Measurements from ENCODE around the gene ERBB4. TPM values are rescaled to one million over a fixed set of nuclear protein-coding genes. Genes with fewer than 3 reads are reported as not detected.

The ERBB4 gene
- total and polyA plus RNA-seq, 10 of the 15 experiments (the other 5 are each of a cell fraction or from before 2014, with no cell fraction given) = under 0.01 to 0.23 (median 0.01) TPM; not detected in 4

DNA sequence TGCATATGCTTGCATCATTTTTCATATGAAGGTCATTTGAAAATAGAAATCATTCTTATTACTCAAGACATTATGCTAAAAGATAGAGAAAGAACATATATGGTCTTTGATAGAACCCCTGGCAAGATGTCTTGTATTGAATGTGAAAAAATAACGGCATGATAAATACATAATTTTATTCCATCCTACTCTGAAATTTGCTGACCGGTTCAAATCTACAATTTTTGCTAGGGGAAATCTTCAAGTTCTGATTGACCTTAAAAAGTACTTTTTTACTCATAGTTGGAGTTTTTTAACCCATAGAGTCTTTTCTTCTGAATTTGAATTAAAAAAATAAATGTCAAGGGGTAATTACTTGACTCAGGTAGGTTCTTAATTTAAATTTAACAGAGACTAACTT is 920.8 kb downstream of the ERBB4 start:
- no peak overlapping the region for H3K4me2 ChIP-seq (ENCODE audit: control insufficient read depth, insufficient read depth)
- H3K4me3 ChIP-seq = no peak overlapping the region
- no peaks in the 10 kb centered on the region for H3K9me3 ChIP-seq (replicated peaks; ENCODE audit: control insufficient read depth, insufficient read depth, low read length)
- WGBS (ENCODE audit: insufficient coverage, insufficient replicate concordance, low lambda C conversion rate, missing lambda C conversion rate) = 37% methylated on average over 2 of the region's 2 CpGs
- FAIRE-seq = no peak
- CTCF ChIA-PET = no interaction called here
- H3K27me3 ChIP-seq (replicated peaks in 1 of 2; ENCODE audit: control insufficient read depth in 2 of 2, insufficient read depth in 2 of 2, low read length in 1 of 2) = no peaks in the 10 kb centered on the region
- no peak for ATAC-seq
- no peak overlapping the region for H3K27ac ChIP-seq (ENCODE audit: control insufficient read depth, insufficient read depth)
- in situ Hi-C loops (cut with MboI) (no loop called here), intact Hi-C loops (cut with micrococcal nuclease; ENCODE audit: unreplicated experiment) (no loop called here)
- H3K79me2 ChIP-seq (ENCODE audit: control insufficient read depth, insufficient read depth, low read length) = no peaks in the 10 kb centered on the region
- TF ChIP-seq BCL3 (IDR thresholded peaks at IDR 0.05; ENCODE audit: borderline replicate concordance, insufficient read depth, low read depth, low read length, poor library complexity, severe bottlenecking) (no peak), YBX1 (IDR thresholded peaks at IDR 0.05) (no peak), POU2F2 (IDR thresholded peaks at IDR 0.05; ENCODE audit: borderline replicate concordance, low read depth, low read length) (no peak), MTA2 (IDR thresholded peaks at IDR 0.05; ENCODE audit: low read depth) (no peak), MTA3 (IDR thresholded peaks at IDR 0.05; ENCODE audit: borderline replicate concordance, low read length) (no peak), KDM1A (IDR thresholded peaks at IDR 0.05; ENCODE audit: borderline replicate concordance) (no peak), STAT1 (conservative IDR thresholded peaks at IDR 0.05) (no peak), ETV6 (conservative IDR thresholded peaks at IDR 0.05 in 1 of 2, IDR thresholded peaks at IDR 0.05 in 1 of 2; ENCODE audit: borderline replicate concordance in 1 of 2, low read depth in 1 of 2) (no peak)
- TF ChIP-seq, protein P1, sequence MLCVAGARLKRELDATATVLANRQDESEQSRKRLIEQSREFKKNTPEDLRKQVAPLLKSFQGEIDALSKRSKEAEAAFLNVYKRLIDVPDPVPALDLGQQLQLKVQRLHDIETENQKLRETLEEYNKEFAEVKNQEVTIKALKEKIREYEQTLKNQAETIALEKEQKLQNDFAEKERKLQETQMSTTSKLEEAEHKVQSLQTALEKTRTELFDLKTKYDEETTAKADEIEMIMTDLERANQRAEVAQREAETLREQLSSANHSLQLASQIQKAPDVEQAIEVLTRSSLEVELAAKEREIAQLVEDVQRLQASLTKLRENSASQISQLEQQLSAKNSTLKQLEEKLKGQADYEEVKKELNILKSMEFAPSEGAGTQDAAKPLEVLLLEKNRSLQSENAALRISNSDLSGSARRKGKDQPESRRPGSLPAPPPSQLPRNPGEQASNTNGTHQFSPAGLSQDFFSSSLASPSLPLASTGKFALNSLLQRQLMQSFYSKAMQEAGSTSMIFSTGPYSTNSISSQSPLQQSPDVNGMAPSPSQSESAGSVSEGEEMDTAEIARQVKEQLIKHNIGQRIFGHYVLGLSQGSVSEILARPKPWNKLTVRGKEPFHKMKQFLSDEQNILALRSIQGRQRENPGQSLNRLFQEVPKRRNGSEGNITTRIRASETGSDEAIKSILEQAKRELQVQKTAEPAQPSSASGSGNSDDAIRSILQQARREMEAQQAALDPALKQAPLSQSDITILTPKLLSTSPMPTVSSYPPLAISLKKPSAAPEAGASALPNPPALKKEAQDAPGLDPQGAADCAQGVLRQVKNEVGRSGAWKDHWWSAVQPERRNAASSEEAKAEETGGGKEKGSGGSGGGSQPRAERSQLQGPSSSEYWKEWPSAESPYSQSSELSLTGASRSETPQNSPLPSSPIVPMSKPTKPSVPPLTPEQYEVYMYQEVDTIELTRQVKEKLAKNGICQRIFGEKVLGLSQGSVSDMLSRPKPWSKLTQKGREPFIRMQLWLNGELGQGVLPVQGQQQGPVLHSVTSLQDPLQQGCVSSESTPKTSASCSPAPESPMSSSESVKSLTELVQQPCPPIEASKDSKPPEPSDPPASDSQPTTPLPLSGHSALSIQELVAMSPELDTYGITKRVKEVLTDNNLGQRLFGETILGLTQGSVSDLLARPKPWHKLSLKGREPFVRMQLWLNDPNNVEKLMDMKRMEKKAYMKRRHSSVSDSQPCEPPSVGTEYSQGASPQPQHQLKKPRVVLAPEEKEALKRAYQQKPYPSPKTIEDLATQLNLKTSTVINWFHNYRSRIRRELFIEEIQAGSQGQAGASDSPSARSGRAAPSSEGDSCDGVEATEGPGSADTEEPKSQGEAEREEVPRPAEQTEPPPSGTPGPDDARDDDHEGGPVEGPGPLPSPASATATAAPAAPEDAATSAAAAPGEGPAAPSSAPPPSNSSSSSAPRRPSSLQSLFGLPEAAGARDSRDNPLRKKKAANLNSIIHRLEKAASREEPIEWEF (IDR thresholded peaks at IDR 0.05; ENCODE audit: insufficient replicate concordance, low read depth, low read length) = no peak
- TF ChIP-seq, protein P2, sequence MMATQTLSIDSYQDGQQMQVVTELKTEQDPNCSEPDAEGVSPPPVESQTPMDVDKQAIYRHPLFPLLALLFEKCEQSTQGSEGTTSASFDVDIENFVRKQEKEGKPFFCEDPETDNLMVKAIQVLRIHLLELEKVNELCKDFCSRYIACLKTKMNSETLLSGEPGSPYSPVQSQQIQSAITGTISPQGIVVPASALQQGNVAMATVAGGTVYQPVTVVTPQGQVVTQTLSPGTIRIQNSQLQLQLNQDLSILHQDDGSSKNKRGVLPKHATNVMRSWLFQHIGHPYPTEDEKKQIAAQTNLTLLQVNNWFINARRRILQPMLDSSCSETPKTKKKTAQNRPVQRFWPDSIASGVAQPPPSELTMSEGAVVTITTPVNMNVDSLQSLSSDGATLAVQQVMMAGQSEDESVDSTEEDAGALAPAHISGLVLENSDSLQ (IDR thresholded peaks at IDR 0.05) = no peak
- no peak overlapping the region for H2AFZ ChIP-seq (ENCODE audit: control insufficient read depth, low read depth, low read length)
- no peak for DNase-seq (ENCODE audit: low read depth, low spot score)
- H3K36me3 ChIP-seq (ENCODE audit: control insufficient read depth in 2 of 2, insufficient read depth in 2 of 2, low read length in 1 of 2) = no peaks in the 10 kb centered on the region
- RAD21 ChIA-PET (ENCODE audit: unreplicated experiment) = no interaction called here
- SMC1A ChIA-PET (ENCODE audit: uncharacterized antibody, unreplicated experiment) = no interaction called here
- no TSS peak for BruUV-seq (replicated peaks)
- POLR2A ChIA-PET = no interaction called here
- H3K9ac ChIP-seq (ENCODE audit: control insufficient read depth, insufficient read depth, low read length) = no peak overlapping the region
- H4K20me1 ChIP-seq (ENCODE audit: control insufficient read depth, insufficient read depth) = no peaks in the 10 kb centered on the region
- no peaks in the 10 kb centered on the region for H3K4me1 ChIP-seq (ENCODE audit: control insufficient read depth, insufficient read depth, low read length)
